ENCODE measurements around the gene OTUD5.
"Not testable (repeated sequence)": the region's sequence is repeated elsewhere in the genome, so short reads cannot be mapped to it uniquely, and the experiment has no call there.

OTUD5 gene, protein sequence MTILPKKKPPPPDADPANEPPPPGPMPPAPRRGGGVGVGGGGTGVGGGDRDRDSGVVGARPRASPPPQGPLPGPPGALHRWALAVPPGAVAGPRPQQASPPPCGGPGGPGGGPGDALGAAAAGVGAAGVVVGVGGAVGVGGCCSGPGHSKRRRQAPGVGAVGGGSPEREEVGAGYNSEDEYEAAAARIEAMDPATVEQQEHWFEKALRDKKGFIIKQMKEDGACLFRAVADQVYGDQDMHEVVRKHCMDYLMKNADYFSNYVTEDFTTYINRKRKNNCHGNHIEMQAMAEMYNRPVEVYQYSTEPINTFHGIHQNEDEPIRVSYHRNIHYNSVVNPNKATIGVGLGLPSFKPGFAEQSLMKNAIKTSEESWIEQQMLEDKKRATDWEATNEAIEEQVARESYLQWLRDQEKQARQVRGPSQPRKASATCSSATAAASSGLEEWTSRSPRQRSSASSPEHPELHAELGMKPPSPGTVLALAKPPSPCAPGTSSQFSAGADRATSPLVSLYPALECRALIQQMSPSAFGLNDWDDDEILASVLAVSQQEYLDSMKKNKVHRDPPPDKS

DNA sequence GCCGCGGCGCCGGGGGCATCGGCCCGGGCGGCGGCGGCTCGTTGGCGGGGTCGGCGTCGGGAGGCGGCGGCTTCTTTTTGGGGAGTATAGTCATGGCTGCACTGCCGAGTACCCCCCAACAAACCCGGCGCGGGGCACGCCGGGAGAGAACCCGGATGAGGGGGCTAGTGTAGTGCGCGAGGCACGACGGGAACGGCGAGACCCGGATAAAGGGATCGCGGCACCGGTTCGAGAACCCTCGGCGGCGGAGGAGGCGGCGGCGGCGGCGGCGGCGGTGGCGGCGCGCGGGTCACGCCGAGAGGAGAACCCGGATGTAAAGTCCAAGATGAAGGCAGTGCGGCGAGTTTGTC, at the start of gene OTUD5:
Gene OTUD5 (minus strand): TSS at position 131 of the 350 bp plus-strand sequence. CDS start 37 bp downstream, at position 94.
- peak; percentile 80 for DNase-seq (ENCODE audit: low spot score)

DNA sequence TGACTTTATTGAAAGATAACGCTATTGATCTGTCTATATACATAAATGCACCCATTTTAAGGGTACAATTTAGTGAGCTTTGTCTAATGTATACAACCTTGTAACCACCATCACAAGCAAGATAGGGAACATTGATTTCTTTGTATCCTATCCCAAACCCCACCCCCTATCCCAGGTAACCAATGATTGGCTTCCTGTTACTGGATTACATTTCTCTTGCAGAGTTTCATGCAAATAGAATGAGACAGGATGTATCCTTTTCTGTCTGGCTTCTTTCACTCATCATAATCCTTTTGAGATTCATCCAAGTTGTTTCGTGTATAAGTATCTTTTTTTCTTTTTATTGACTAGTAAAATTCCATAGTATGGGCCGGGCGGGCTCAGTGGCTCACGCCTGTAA, 46.3 kb upstream of the OTUD5 start:
- DNase-seq (ENCODE audit: low spot score) = no peak

DNA sequence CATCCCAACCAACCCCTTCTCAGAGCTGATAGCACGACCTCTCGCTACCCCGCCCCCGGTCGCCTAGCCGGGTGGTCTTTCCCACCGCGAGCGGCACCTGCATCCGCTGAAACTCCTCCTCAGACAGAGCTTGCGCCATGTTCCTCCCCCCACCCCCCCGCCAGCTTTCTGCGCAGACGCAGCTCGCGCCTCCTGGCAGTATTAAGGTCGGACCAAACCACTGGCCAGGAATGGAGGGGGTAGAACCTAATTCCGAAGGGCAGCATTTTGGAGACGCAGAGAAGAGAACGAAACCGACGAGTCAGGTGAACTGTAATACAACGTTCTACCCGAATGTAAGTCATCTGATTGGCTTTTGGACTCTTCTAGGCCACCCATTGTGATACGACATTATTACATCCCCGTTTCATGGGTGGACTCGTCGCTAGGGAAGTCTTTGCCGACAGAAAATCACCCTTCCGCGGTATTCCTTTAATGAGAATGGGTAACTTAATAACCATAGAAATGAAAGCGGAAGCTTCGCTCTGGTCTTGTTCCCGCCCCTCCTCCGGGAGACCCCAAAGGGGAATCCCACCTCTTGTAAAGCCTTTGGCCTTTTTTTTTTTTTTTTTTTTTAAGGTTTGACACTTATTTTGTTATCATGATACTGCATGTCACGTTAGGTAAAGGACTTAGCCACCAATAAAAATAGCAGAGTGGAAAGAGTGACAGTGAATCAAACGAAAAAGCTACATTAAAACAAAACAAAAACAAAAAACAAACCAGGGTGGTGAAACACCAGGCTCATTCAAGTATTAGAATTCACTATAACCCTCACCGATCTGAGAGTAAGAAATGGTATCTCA, 44.9 kb upstream of the OTUD5 start, which contains the start of gene GRIPAP1:
Gene GRIPAP1 (minus strand): TSS at position 174 of the 845 bp plus-strand sequence. CDS start 35 bp downstream, at position 139.
- peak; percentile 83 for DNase-seq (ENCODE audit: low spot score)

DNA sequence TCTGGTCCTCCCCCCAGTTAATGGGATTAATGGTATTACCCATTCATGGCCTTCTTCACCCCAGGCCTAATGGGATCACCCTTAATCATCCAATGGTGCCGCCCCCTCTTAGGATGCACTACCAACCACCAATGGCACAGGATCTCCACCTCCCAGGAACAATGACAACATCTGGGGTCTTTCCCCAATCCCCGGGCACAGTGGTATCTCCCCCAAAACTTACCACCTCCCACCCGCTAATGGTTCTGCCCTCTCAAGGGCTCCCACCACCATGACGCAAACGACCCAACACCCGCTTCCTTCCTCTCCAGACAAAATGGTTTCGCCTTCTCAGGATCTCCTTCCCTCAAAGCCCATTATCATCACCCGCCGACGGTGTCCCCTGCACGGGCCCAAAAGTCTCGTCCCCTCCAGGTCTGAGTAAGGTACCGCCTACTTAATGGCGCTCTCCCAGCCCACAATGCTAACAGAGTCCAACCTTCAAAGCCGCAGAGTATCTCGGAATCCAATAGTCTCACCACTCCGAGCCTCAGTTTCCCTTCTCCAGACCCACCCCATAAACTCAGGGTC, 44.2 kb upstream of the OTUD5 start:
- DNase-seq (ENCODE audit: low spot score) = peak; percentile 33

DNA sequence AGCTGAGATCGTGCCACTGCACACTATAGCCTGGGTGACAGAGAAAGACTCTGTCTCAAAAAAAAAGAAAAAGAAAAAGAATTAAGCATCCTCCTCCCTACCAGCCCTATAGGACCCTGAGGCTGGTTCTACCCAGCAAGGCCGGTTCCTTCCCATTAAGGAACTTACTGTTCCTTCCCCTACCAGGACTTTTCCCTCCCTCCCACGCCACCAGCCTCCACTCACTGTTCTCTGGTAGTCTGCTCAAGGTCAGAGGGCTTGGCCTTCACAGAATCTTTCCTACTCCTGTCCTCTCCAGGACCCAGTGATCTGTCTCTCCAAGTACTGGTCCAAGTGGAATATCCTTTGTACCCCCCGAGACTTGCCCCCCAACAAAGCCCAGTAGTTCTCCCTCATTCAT, 43.2 kb upstream of the OTUD5 start:
- no peak for DNase-seq (ENCODE audit: low spot score)

DNA sequence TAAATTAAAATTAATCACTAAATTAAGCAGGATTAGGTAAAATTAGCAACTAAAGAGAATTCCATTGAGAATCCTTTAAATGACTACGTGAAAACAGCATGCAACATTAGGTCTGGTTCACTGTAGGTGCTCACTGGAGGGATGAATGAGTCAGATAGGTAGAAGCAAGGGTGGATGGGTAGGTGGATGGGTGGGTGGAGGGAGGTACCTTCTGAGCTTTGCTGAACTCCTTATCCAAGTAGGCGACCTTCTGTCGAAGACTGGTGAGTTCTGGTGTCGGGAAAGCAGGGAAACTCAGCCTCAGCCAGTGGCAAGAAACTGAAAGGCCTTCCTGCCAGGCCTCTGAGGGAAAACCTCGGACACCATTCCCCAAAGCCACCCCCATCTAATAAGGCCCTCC, 41.6 kb upstream of the OTUD5 start:
- DNase-seq (ENCODE audit: low spot score) = no peak

DNA sequence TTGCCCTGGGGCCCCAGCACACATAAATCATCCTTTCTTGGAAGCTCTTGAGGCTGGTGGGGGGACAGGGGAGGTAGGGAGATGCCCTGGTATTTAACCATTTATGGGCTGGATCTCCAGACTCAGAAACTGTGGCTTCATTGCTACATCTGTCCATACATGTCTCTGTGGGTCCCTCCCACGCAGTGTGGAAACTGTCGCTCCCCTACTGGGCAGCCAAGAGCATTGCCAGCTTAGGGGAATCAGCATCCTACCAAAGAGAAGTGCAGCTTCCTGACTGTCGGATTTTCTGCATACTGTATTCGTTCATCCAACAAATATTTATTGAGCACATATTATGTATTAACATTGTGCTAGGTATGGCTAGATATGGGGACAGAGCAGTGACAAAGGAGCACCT, 41.0 kb upstream of the OTUD5 start:
- no peak for DNase-seq (ENCODE audit: low spot score)

DNA sequence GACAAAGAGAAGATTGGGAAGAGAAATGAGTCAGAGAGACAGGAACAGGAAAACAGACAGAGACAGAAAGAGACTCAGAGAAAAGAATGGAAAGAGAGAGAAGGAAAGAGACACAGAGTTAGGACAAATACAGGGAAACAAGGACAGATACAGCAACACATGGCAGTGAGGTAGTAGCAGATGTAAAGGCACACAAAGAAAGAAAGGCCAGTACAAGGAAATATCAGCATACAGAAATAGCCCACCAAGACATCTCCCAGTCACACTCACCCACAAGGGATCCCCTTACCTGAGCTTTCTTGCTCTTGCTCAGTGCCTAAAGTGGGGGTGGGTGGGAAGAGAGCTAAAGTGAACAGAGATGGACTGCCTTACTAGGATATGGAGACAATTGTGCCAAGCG, 40.5 kb upstream of the OTUD5 start:
- DNase-seq (ENCODE audit: low spot score) = no peak

DNA sequence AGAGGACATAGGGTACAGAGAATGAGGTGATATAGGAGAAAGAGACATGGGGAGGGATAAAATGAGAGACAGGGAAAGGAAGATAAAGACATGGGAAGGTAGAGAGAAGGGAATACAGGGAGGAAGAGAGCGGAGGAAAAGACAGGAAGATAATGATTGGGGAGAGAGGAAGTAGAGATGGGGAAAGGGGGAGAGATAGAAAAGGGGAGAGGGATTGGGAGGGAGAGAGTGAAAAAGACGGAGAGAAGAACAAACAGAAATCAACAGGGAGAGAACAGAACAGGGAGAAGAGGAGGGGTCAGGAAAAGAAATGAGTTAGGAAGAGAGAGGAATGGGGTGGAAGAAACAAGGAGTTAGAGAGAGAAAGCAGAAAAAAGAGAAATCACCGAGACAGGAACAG, 40.0 kb upstream of the OTUD5 start:
- DNase-seq (ENCODE audit: low spot score) = no peak

DNA sequence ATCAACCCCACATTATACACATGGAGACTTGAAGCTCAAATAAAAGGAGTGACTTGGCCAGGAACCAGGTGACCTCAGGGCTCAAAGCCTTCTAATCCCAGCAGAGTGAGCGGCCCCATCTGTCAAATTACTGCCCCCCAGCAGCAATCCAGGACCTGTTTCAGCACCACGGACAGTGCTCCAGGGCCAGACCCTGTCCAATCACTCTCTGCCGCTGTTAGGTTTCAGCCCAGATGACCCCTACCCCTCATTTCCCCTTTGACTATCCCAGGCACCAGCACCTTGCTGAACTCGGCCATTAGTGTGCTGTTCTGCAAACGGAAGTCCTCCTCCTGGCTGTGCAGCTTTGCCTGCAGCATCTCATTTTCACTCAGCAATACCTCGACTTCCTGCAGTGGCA, 39.6 kb upstream of the OTUD5 start:
- no peak for DNase-seq (ENCODE audit: low spot score)

DNA sequence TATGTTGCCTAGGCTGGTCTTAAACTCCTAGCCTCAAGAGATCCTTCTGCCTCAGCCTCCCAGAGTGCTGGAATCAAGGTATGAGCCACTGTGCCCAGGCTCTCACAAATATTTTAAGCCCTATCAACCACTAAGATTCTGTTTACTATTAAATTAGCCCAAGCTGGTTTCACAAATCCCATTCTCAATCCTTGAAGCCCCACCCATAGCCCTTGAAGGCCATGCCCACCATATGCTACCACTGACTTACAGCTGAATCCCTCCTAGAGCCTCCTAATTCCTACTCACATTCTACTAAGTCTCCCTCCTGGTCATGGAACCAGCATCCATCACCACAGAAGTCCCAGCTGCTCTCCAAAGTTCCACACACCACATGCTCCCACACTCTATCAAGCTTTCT, 34.9 kb upstream of the OTUD5 start:
- no peak for DNase-seq (ENCODE audit: low spot score)

DNA sequence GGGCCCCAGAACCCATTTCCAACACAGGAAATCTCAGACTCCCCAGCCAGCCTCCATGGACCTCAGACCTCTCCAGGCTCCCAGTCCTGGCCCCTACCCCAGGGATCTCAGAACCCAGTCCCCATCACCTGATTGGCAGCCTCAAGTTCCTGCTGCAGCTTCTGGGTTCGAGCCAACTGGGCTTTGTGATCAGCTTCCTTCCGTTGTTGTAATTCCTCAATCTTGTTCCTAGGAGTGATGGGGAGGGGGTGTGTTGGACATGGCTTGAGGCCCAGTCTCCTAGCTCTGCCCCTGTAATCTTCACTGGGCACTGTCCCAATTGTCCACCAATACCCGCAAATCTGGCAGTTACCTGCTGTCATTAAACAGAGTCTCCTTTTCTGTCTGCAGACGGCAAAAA, 32.1 kb upstream of the OTUD5 start:
- no peak for DNase-seq (ENCODE audit: low spot score)

DNA sequence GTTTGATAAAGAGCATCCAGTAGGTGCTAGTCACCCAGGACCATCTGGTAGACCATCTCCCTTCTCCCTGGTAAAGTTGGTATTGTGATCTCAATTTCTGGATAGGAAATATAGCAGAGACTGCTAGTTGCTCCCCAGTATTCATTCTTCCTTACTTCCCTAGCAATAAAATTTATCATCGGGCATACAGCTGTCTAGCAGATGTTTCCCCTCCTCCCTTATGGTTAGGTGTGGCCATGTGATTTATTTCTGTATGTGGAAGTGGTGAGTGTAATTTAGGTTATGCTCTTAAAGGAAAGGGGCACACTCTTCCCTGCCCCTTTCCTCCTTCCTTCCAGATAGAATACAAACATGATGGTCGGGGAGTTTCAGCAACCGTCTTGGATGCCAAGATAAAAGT, 26.5 kb upstream of the OTUD5 start:
- DNase-seq (ENCODE audit: low spot score) = no peak

DNA sequence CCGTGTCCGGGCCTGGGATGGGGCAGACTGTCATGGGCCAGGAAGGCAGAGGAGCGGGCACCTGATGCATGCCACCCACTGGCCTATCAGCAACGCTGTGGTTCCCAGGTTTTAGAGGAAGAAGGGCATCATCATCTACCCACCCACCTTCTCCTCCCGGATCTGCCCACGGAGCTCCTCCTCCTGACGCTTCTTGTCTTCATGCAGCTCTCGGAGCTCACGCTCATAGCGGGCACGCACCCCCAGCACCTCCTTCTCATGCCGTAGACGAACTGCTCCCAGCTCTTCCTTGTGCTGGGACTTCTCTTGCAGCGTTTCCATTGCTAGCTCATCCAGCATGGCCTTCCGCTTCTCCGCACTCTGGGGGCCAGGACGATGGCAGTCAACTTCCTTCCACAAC, 25.7 kb upstream of the OTUD5 start:
- DNase-seq (ENCODE audit: low spot score) = no peak

DNA sequence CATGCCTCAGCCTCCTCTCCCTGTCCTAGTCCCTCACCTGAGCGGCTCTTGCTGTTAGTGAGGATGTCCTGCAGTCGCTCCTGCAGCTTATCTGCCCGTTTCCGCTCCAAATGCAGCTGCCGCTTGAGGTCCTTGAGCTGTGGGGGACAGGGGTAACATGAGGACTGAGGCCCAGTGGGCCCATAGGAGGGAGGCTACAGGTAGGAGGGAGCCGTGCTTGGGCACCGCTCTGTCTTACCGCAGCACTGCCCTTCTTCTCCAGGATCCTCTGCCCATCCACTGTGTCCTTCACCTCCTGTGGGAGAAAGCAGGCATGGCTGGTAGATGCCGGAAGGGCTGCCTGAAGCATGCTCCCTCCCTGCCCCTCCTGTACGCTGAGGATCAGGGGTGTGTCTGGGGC, 23.8 kb upstream of the OTUD5 start:
- no peak for DNase-seq (ENCODE audit: low spot score)

DNA sequence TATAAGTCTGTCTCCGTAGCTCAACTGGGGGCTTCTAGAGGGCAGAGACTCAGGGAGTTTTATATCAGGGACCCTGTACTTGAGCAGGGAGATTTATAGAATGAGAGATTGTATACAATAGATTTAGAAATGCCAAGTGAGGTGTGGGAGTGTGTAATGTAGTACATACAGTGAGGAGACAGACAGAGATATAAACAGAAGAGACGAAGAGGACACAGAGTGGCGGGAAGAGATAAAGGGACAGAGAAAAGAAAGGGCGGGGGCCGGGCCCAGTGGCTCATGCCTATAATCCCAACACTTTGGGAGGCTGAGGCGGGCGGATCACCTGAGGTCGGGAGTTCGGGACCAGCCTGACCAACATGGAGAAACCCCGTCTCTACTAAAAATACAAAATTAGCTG, 22.9 kb upstream of the OTUD5 start:
- not testable (repeated sequence) for DNase-seq (ENCODE audit: low spot score)

DNA sequence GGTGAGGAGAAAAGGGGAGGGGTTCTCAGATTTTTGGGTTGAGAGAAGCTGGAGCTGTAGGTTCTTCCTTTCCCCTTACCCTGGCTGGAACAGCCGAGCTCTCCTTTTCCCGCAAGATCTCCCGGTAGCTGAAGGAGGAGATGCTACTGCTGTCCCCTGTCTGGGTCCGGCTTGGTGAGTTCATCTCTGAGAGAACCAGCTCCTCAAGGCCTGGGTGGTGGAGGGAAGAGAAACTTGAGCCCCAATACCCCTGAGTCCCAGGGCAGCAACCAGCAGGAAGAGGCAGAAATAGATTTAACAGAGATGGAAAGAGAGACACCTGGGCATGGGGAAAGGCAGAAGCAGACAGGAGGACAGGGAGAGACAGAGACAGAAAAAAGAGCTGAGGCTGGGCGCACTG, 20.8 kb upstream of the OTUD5 start:
- DNase-seq (ENCODE audit: low spot score) = no peak

DNA sequence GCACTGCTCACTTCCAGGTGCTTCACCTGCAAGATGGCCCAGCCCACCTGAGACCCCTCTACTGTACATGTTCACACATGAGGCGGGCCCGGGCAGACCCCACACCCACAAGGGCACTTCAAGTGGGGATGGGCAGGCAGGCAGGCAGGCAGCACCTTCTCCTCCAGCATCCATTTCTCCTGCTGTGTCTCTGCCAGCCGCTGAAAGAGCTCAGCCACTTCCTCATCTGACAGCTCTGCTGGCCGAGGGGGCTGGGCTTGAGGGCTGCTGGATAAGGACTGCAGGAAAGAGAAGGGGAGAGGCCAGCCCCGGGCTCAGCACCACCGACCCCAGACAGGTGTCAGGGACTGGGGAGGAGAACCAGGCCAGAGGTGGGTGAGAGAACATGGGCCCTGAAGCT, 18.7 kb upstream of the OTUD5 start:
- DNase-seq (ENCODE audit: low spot score) = no peak

DNA sequence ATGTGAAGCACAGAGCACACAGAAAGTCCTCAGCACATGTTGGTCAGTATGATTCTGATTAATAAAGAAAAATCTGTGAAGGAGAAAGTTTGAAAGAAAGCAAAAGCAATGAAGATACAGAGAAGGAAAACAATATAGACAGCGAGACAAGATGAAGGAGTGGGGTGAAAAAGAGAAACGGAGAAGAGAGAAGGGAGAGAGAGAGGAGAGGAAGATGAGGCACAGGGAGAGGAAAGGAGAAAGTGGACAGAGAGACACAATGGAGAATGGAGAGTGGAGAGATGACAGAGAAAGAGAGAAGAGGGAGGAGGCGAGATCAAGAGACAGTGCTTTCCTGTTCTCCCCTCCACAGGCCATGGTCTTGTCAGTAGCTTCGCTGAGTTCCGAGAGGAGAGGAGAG, 18.1 kb upstream of the OTUD5 start:
- no peak for DNase-seq (ENCODE audit: low spot score)

DNA sequence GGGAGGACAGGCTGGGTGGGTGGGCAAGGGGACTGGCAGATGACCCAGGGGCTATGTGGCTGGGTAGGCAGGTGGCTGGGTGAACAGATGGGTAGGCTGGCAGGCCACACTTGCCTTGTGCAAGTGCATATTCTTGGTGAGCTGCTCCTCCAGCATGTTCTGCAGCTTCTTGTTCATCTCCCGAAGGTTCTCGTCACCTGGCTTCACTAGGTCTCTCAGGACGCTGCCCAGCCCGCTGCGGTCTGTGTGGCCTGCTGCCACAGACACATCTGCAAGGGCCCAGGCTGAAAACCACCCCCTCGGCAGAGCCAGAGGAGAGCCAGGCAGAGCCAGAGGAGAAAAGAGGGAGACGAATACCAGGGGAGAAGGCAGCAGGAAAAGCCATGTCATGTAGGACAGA, 17.6 kb upstream of the OTUD5 start:
- no peak for DNase-seq (ENCODE audit: low spot score)

DNA sequence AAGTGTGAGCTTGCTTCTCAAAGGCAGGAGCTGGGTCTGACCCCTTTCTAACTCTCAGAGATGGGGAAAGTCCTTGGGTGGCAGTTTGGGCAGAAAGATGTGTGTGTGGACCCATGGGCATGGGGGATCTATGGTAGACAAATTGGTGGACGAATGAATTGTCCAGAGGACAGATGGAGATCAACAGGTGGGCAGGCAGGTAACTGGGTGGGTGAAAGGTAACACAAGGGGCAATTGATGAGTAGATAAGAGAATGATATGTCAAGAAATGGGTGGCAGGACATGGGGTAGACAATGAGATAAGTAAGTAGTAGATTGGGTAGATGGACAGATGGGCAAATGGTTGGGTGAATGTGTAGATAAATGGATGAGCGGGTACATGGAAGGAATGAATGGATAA, 17.2 kb upstream of the OTUD5 start:
- no peak for DNase-seq (ENCODE audit: low spot score)

DNA sequence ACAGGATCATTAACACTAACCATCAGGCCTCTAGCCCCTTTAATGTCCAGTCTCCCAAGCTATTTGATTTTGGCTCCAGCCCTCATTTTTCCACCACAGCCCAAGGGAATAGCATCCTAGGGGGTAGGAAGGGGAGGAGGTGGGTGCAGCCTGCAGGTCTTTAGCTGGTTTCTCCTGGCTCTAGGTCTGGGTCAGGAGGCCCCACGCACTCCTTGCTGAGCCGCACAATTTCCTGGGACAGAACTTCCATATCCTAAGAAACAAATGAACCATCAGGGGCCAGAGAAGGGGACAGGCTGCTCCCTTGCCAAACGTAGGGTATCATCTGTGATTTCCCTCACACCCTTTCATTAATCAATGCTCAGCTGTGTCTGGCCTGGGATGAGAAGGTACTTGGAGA, 16.6 kb upstream of the OTUD5 start:
- no peak for DNase-seq (ENCODE audit: low spot score)

Measured in CD4-positive, alpha-beta T cell treated with Interleukin-15 for 4 hours (primary cell).